HS-27A (cell line): ENCODE data around the gene C1QL1.

Experiments
- DNase-seq: peaks from one replicate; pipeline ENCODE4 v3.0.0-alpha.2; 2012; ENCODE audit warnings: low read depth, missing footprints

The C1QL1 gene

DNA sequence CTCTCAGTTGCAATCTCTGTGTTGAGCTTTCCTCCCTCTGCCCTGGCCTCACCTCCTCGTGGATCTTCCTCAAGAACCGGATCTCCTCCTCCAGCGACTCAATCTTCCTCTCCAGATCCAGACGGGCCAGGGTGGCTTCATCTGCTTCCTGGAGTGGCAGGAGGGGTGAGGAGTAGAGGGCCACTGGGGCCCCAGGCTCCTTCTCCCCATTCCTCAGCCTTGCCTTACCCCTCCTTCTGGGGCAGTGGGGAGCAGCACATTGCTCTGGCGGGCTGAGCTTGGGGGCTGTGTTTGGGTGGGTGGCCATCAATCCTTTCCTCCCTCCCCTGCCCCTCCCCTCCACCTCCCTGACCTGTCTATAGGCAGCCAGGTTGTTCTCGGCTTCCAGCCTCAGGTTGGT, 54.4 kb downstream of the C1QL1 start:
- DNase-seq = no peak

- no peak for DNase-seq
Measured at GRCh38 chr17:44912763-44913544, 55.1 kb downstream of the C1QL1 start.

GRCh38 chr17:44911133-44912001, 56.7 kb downstream of the C1QL1 start:
- no peak for DNase-seq

DNA sequence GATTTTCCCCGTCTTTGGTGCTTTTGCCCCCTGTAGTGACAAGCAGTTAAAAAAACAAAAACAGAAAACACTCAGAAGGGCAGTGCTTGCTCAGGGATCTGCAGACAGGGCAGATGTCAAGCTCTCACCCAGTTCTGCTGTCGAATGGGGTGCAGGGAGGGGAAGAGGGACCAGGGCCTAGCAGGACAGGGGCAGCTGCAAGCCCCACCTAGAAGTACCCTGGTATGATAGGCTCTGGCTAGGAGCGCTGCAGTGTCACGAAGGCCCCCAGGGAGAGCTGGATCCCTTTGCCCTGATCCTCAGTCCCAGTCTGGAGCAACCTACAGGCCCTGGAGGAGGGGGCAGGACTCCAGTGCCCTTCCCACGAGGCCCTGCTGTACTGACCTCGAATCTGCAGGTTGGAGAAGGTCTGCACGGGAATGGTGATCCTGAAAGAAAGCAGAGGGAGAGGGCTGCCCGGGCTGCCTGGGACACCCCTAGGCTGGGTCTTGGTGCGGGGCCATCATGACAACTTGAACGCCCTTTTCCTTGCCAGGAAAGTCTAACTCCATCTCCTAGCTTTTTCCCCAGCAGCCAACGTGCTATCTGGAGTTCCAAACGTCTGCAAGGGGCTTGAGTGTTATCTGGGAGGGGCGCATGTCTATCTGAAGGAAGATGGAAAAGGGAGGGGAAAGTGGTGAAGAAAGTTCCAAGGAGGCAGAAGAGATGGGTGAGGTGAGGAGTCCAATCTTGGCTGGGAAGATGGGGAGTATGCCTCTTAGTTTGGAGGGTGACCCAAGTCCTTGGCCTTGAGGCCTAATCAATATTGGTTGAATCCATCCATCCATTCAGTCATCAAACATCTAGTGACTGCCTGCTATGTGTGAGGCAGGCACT, 57.6 kb downstream of the C1QL1 start:
- DNase-seq = no peak
